GM21526 (cell line): ENCODE results near the gene TBCK.
"Not testable (repeated sequence)": the region's sequence is repeated elsewhere in the genome, so short reads cannot be mapped to it uniquely, and the experiment has no call there.

Source experiments
- ATAC-seq: cut with Tn5 transposase; IDR thresholded peaks from one replicate; pipeline ENCODE4 v1.9.1; 2021; ENCODE audit warnings: moderate library complexity; ENCODE audit not compliant: unreplicated experiment, low FRiP score

TBCK gene

DNA sequence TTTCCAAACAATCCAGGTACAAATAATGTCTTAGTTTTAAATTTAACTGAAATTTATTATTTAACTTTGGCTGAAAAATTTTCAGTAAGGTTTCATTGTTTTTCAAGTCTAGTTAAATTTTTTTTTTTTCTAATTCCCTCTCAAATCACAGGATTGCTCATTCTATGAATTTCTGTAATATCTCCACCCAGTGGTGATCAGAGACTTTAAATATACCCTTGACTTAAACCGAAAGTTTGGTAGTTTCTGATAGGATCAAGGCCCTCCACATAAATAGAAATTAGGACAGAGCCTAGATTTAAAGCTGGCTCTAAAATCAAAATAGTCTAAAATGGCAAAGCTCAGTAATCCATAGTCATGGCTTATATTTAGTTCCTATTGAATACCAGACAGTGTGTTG lies 175.4 kb downstream of the TBCK start:
- no peak for ATAC-seq

DNA sequence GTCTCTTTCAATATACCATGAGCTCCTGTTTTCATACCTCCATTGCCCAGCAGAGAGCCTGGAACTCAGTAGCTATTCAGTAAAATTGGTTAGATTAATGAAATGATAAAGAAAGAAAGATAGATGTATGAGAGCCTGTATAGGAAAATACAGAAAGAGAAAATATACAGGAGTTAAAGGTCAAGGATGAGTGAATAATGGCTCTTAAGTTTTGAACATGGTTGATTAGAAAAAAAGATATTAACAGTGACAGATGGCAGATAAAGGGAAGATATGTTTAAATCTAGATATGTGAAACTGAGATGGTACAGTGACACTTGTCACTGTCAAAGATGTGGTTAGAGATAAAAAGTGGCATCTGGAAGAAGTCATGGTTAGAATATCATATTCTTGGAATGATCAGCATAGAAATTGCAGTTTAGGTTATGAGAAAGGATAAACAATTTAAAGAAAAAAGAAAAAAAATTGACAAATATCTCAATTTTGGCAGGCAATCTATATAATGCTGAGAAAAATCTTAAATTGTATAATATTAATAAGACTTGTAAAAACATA lies 179.2 kb downstream of the TBCK start:
- no peak for ATAC-seq

DNA sequence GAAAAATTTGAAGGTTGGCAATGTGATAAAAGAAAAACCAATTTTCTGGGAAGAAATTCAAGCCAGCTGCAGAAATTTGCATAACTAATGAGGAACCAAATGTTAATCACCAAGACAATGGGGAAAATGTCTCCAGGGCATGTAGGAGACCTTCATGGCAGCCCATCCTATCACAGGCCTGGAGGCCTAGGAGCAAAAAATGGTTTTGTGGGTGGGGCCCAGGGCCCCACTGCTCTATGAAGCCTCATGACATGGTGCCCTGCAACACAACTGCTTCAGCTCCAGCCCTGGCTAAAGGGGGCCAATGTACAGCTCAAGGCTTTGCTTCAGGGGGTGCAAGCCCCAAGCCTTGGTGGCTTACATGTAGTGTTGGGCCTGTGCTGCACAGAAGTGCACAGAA lies 184.0 kb downstream of the TBCK start:
- ATAC-seq: no peak

GRCh38 chr4:106126062-106126461 lies 189.9 kb downstream of the TBCK start:
- ATAC-seq: no peak

DNA sequence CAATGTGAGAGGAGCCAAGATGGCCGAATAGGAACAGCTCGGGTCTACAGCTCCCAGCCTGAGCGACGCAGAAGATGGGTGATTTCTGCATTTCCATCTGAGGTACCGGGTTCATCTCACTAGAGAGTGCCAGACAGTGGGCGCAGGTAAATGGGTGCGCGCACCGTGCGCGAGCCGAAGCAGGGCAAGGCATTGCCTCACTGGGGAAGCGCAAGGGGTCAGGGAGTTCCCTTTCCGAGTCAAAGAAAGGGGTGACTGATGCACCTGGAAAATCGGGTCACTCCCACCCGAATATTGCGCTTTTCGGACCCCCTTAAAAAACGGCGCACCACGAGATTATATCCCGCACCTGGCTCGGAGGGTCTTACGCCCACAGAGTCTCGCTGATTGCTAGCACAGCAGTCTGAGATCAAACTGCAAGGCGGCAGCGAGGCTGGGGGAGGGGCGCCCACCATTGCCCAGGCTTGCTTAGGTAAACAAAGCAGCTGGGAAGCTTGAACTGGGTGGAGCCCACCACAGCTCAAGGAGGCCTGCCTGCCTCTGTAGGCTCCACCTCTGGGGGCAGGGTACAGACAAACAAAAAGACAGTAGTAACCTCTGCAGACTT lies 196.0 kb downstream of the TBCK start:
- ATAC-seq: not testable (repeated sequence)

- no peak for ATAC-seq
These were observed 200.0 kb downstream of the TBCK start for GRCh38 chr4:106116025-106116424.

DNA sequence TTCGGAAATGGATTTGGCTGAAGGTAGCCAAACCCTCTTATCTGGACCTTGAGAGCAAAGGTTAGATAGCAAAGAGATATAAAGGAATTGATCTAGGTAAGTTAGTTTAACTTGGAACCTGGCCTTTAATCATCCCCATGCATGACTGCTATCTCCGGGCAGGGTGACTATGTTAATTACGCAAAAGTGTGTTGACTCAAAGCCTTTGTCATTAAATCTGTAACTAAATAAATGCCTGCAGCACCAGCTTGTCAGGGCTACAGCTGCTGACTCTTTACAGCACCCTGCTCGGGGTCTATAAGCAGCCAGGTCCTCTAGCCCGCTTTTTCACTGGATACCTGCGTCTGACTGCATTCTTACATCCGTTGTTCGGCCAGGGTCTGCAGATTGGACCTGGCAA lies 201.7 kb downstream of the TBCK start:
- no peak for ATAC-seq

DNA sequence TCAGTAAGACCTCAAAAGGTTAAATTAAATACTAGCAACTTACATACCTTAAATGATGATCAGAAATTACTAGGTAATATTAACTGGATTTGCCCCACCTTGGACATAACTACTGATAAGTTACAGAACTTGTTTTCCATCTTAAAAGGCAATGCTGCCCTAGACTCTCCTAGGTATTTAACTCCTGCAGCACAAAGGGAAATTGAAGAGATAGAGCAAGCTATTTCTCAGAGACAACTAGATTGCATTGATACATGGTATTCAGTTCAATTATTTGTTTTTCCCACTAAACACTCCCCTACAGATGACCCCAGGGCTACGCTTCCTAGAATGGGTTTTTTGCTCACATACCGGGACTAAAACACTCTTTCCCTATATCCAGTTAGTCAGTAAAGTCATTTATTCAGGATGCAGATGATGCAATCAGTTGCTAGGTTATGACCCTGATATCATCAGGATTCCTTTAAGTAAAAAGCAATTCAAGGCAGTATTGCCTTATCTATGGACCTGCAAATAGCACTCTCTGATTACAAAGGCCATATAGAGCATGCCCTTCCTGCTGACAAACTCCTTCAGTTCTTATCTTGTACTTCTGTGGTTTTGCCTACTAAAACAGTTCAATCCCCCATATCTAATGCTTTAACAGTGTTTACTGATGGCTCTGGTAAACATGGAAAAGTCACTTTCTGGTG lies 204.1 kb downstream of the TBCK start:
- ATAC-seq: not testable (repeated sequence)

DNA sequence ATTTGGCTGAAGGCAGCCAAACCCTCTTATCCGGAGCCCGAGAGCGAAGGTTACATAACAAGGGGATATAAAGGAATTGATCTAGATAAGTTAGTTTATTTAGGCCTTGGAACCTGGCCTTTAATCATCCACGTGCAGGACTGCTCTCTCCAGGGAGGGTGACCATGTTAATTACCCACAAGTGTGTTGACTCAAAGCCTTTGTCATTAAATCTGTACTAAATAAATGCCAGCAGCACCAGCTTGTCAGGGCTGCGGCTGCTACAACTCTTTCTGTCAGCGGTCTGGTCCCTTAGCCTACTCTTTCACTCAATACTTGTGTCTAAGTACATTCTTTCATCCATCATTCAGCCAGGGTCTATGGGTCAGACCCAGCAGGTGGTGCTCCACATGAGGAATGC lies 206.1 kb downstream of the TBCK start:
- no peak for ATAC-seq

DNA sequence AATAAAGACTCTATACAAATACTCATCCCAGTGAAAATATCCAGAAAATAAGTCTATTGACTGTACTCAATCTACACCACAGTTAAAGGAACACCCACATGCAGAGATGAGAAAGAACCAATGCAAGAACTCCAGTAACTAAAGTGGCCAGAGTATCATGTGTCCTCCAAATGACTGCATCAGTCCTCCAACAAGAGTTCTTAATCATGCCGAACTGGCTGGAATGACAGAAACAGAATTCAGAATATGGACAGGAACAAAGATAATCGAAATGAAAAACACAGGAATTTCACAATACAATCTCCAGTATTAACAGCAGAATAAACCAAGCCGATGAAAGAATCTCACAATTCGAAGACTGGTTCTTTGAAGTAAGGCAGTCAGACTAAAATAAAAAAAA lies 210.3 kb downstream of the TBCK start:
- ATAC-seq: no peak

DNA sequence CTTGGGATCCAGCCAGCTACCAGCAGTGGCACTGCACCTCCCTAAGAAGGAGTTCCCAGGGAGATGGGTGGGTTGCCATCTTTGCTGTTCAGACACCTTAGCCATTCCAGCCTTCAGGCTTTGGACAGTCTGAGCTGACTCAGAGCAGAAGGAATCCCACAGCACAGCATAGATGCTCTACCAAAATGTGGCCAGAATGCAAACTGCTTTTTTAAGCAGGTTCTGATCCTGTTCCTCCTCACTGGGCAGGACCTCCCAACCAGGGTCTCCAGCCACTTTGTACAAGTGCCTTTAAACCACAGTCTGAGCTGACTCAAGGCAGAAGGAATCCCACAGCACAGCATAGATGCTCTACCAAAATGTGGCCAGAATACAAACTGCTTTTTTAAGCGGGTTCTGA lies 211.7 kb downstream of the TBCK start:
- no peak for ATAC-seq

DNA sequence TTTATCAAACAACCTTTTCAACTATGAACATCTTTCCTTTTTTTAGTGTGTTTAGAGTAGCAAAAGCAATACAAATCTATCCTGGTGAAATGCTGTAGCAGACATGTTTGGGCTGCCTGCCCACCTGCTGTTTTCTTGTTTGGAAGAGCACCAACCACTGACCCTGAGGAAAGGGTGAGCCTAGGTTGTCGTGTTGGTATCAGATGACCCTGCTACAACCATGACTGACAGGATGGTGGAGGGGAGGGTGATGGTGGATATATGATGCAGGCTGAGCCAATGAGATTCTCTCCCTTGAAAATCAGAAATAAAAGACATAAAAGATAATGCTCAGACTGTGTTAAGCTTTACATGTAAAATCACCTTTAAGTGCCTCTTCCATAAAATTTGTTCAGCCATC lies 219.6 kb downstream of the TBCK start:
- no peak for ATAC-seq

DNA sequence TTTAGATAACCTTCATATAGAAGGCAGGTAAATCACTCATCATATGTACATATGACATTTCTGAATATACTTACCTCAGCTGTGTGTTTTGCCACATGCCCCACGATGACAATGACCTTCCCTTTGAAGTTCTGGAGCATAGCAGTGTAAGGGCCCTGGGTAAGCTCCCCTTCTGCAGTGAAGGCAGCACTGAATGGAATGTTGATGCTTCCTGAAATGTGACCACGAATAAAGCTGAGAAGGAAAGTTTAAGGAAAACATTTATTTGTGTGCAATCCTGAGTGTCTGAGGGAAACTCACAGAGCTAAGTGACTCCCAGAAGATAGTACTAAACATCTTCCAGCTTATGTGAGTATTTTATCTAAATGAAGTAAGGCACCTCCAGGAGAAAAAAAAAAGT lies 220.6 kb downstream of the TBCK start:
- ATAC-seq: no peak

GRCh38 chr4:106092361-106093040 lies 223.5 kb downstream of the TBCK start:
- no peak for ATAC-seq

DNA sequence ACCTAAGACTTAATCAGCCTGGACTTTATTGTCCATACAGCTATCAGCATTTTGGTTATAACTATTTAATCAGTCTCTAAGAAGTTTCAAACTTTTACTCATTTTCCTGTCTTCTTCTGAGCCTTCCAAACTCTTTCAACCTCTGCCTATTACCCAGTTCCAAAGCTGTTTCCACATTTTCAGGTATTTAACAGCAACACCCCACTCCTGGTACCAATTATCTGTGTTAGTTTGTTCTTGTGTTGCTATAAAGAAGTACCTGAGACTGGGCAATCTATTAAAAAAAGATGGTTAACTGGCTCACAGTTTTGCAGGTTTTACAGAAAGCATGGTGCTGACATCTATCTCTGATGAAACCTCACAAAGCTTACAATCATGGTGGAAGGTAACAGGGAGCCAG lies 225.2 kb downstream of the TBCK start:
- no peak for ATAC-seq

DNA sequence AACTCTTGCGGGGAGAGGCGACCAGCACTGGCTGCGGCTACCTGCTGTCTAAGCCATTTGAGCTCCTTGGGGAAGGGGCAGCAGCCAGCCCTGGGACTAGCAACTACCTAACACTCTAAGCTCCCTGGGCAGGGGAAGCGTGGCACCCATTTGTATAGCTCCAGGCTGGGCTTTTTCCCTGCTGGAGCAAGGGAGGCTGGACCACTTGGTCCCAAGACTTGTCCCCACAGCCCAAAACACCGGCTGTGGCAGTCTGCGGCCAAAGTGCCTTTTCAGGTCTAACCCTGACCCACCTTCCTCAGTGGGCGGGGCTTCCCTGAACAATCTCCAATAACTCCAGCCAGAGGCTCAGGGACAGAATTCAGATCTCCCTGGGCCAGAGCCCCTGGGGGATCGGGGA lies 232.9 kb downstream of the TBCK start:
- ATAC-seq: no peak

- no peak for ATAC-seq
These were observed 235.6 kb downstream of the TBCK start for GRCh38 chr4:106080376-106080775.

DNA sequence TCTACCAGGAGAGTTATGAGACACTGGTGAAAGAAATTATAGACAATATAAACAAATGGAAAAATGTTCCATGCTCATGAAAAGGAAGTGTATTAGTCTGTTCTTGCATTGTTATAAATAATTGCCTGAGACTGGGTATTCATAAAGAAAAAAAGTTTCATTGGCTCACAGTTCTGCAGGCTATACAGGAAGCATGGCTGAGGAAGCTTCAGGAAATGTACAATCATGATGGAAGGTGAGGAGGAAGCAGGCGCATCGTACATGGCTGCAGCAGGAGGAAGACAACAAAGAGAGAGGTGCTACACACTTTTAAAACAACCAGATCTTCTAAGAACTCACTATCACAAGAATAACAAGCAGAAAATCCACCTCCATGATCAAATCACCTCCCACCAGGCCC lies 236.4 kb downstream of the TBCK start:
- ATAC-seq: no peak

- ATAC-seq: no peak
These were observed 251.0 kb downstream of the TBCK start for GRCh38 chr4:106065018-106065417.

DNA sequence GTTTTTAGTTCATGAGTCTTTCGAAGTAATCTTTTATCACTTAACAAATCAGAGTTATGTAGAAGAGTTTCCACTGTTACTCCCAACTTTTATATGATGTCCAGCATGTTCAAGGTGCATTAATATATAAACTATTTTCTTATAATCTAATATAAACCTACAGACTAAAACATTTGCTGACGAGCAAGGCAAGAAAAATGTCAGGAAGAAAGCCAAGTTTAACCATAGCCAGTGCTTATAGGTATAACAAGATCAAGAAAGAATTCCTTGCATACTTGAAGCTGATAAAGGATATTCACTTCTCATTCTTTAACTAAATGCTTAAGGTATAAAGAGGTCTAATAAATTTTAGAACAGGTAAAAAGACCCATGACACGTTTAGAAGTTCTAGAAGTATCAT lies 253.0 kb downstream of the TBCK start:
- no peak for ATAC-seq

GRCh38 chr4:106062452-106062875 lies 253.5 kb downstream of the TBCK start:
- ATAC-seq: no peak

- ATAC-seq: no peak
These were observed 257.1 kb downstream of the TBCK start for GRCh38 chr4:106058921-106059320.
